Neural progenitor cell (in vitro differentiated cells): ENCODE results near the gene SARDH.

Experiments used
- CTCF ChIP-seq: fragments of 200-600 bp; sonication (generic); IDR thresholded peaks from 2 replicates; pipeline ENCODE4 v1.5.1; 2017; ENCODE audit warnings: antibody characterized with exemption, mild to moderate bottlenecking
- EZH2 ChIP-seq: fragments of 200-600 bp; sonication (generic); IDR thresholded peaks from 2 replicates; pipeline ENCODE4 v1.6.1; 2017; ENCODE audit warnings: antibody characterized with exemption, mild to moderate bottlenecking, moderate library complexity
- EZH2phosphoT487 ChIP-seq: fragments of 200-600 bp; sonication (generic); IDR thresholded peaks from 2 replicates; pipeline ENCODE4 v1.6.1; 2017; ENCODE audit warnings: antibody characterized with exemption

DNA sequence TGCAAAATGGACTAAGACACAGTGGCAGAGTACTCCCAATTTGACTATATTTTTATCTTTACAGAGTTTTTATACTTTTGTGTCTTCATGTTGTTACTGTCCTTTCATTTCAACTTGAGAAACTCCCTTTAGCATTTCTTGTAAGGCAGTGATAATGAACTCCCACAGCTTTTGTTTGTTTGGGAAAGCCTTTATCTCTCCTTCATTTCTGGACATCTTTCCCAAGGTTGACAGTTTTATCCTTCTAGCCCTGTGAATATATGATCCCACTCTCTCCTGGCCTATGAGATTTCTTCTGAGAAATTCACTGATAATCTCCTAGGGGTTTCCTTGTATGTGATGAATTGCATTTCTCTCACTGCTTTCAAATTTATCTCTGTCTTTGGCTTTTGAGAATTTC lies 9.2 kb upstream of the SARDH start:
- no peak for TF ChIP-seq CTCF
- no peak for TF ChIP-seq EZH2
- no peak for TF ChIP-seq EZH2phosphoT487
